HEK293 (cell line): ENCODE data around the gene PEAK3.

Experiments used
- FEZF1 ChIP-seq: fragments of 450-650 bp; formaldehyde crosslinking; IDR thresholded peaks from 2 replicates; pipeline ENCODE4 v1.5.1; 2016; ENCODE audit warnings: missing biosample characterization, missing genetic modification characterization
- GLI4 ChIP-seq: fragments of 450-650 bp; formaldehyde crosslinking; IDR thresholded peaks from 2 replicates; pipeline ENCODE4 v1.5.1; 2016; ENCODE audit warnings: missing biosample characterization, missing genetic modification characterization
- KLF1 ChIP-seq: fragments of 450-650 bp; formaldehyde crosslinking; IDR thresholded peaks from 2 replicates; pipeline ENCODE4 v1.5.1; 2016; ENCODE audit warnings: missing biosample characterization, missing genetic modification characterization
- KLF8 ChIP-seq: fragments of 450-650 bp; formaldehyde crosslinking; IDR thresholded peaks from 2 replicates; pipeline ENCODE4 v1.5.1; 2016; ENCODE audit warnings: missing biosample characterization, missing genetic modification characterization
- PATZ1 ChIP-seq: fragments of 450-650 bp; formaldehyde crosslinking; IDR thresholded peaks from 2 replicates; pipeline ENCODE4 v1.5.1; 2016; ENCODE audit warnings: missing biosample characterization, missing genetic modification characterization
- PRDM4 ChIP-seq: fragments of 450-650 bp; formaldehyde crosslinking; IDR thresholded peaks from 2 replicates; pipeline ENCODE4 v1.5.1; 2017; ENCODE audit warnings: missing biosample characterization, missing genetic modification characterization
- REPIN1 ChIP-seq: fragments of 450-650 bp; formaldehyde crosslinking; IDR thresholded peaks from 2 replicates; pipeline ENCODE4 v1.5.1; 2017; ENCODE audit warnings: missing biosample characterization, missing genetic modification characterization, low read depth
- SCRT2 ChIP-seq: fragments of 450-650 bp; formaldehyde crosslinking; IDR thresholded peaks from 2 replicates; pipeline ENCODE4 v1.5.1; 2016; ENCODE audit warnings: missing biosample characterization, missing genetic modification characterization
- SP7 ChIP-seq: fragments of 450-650 bp; formaldehyde crosslinking; IDR thresholded peaks from 2 replicates; pipeline ENCODE4 v1.5.1; 2016; ENCODE audit warnings: missing biosample characterization, missing genetic modification characterization
- ZBTB11 ChIP-seq: fragments of 450-650 bp; formaldehyde crosslinking; conservative IDR thresholded peaks from 2 replicates; pipeline ENCODE4 v1.5.1; 2016; ENCODE audit warnings: low read depth, missing biosample characterization, missing genetic modification characterization
- ZBTB44 ChIP-seq: fragments of 450-650 bp; IDR thresholded peaks from 2 replicates; pipeline ENCODE4 v1.5.1; 2018; ENCODE audit warnings: missing biosample characterization, mild to moderate bottlenecking, missing genetic modification characterization
- ZNF132 ChIP-seq: fragments of 450-650 bp; formaldehyde crosslinking; IDR thresholded peaks from 2 replicates; pipeline ENCODE4 v1.5.1; 2017; ENCODE audit warnings: missing biosample characterization, missing genetic modification characterization, borderline replicate concordance
- ZNF138 ChIP-seq: fragments of 450-650 bp; formaldehyde crosslinking; IDR thresholded peaks from 2 replicates; pipeline ENCODE4 v1.5.1; 2016; ENCODE audit warnings: missing biosample characterization, missing genetic modification characterization, borderline replicate concordance
- ZNF174 ChIP-seq: fragments of 450-650 bp; formaldehyde crosslinking; IDR thresholded peaks from 2 replicates; pipeline ENCODE4 v1.5.0; 2017; ENCODE audit warnings: missing biosample characterization, mild to moderate bottlenecking, missing genetic modification characterization
- ZNF175 ChIP-seq: fragments of 450-650 bp; formaldehyde crosslinking; IDR thresholded peaks from 2 replicates; pipeline ENCODE4 v1.5.1; 2016; ENCODE audit warnings: missing biosample characterization, missing genetic modification characterization
- ZNF202 ChIP-seq: fragments of 450-650 bp; formaldehyde crosslinking; IDR thresholded peaks from 2 replicates; pipeline ENCODE4 v1.5.1; 2016; ENCODE audit warnings: missing biosample characterization, missing genetic modification characterization, borderline replicate concordance
- ZNF221 ChIP-seq: fragments of 450-650 bp; formaldehyde crosslinking; IDR thresholded peaks from 2 replicates; pipeline ENCODE4 v1.5.1; 2017; ENCODE audit warnings: missing biosample characterization, missing genetic modification characterization, borderline replicate concordance
- ZNF350 ChIP-seq: fragments of 450-650 bp; formaldehyde crosslinking; IDR thresholded peaks from 2 replicates; pipeline ENCODE4 v1.5.0; 2017; ENCODE audit warnings: missing biosample characterization, mild to moderate bottlenecking, missing genetic modification characterization
- ZNF354C ChIP-seq: fragments of 450-650 bp; formaldehyde crosslinking; IDR thresholded peaks from 2 replicates; pipeline ENCODE4 v1.5.1; 2016; ENCODE audit warnings: missing biosample characterization, missing genetic modification characterization, low read depth, borderline replicate concordance
- ZNF426 ChIP-seq: fragments of 450-650 bp; formaldehyde crosslinking; IDR thresholded peaks from 2 replicates; pipeline ENCODE4 v1.5.1; 2017; ENCODE audit warnings: missing biosample characterization, missing genetic modification characterization, mild to moderate bottlenecking, inconsistent platforms, moderate library complexity
- ZNF449 ChIP-seq: fragments of 450-650 bp; formaldehyde crosslinking; IDR thresholded peaks from 2 replicates; pipeline ENCODE4 v1.5.1; 2017; ENCODE audit warnings: missing biosample characterization, mild to moderate bottlenecking, missing genetic modification characterization, moderate library complexity
- ZNF488 ChIP-seq: fragments of 450-650 bp; formaldehyde crosslinking; IDR thresholded peaks from 2 replicates; pipeline ENCODE4 v1.5.1; 2016; ENCODE audit warnings: missing biosample characterization, missing genetic modification characterization
- ZNF560 ChIP-seq: fragments of 450-650 bp; formaldehyde crosslinking; IDR thresholded peaks from 2 replicates; pipeline ENCODE4 v1.5.1; 2017; ENCODE audit warnings: missing biosample characterization, missing genetic modification characterization, borderline replicate concordance
- ZNF629 ChIP-seq: fragments of 450-650 bp; formaldehyde crosslinking; IDR thresholded peaks from 2 replicates; pipeline ENCODE4 v1.5.1; 2017; ENCODE audit warnings: missing biosample characterization, missing genetic modification characterization
- ZNF664 ChIP-seq: fragments of 450-650 bp; formaldehyde crosslinking; IDR thresholded peaks from 2 replicates; pipeline ENCODE4 v1.5.1; 2016; ENCODE audit warnings: missing biosample characterization, missing genetic modification characterization
- ZNF704 ChIP-seq: fragments of 450-650 bp; formaldehyde crosslinking; IDR thresholded peaks from 2 replicates; pipeline ENCODE4 v1.5.1; 2016; ENCODE audit warnings: missing biosample characterization, missing genetic modification characterization
- ZSCAN23 ChIP-seq: fragments of 450-650 bp; formaldehyde crosslinking; IDR thresholded peaks from 2 replicates; pipeline ENCODE4 v1.5.1; 2016; ENCODE audit warnings: missing biosample characterization, missing genetic modification characterization

Gene PEAK3

GRCh38 chr19:2247433-2248101 is 34.4 kb downstream of the PEAK3 start (continued):
- TF ChIP-seq ZBTB44 (tag by site-specific recombination) (no peak), ZNF175 (tag by site-specific recombination) (no peak), ZNF449 (tag by site-specific recombination) (no peak), ZBTB11 (tag by site-specific recombination) (no peak), KLF8 (tag by site-specific recombination) (peak; percentile 67; the same call in 1 of the 2 replicates), ZNF629 (tag by site-specific recombination) (no peak), SP7 (tag by site-specific recombination) (no peak), GLI4 (no peak), ZNF354C (no peak), ZNF221 (tag by site-specific recombination) (no peak), ZNF132 (tag by site-specific recombination) (no peak), ZSCAN23 (tag by site-specific recombination) (no peak), SCRT2 (no peak), ZNF560 (tag by site-specific recombination) (no peak), ZNF174 (no peak), ZNF202 (tag by site-specific recombination) (no peak), ZNF664 (no peak), ZNF488 (tag by site-specific recombination) (no peak), PRDM4 (tag by site-specific recombination) (no peak), KLF1 (tag by site-specific recombination) (peak; percentile 70), ZNF704 (tag by site-specific recombination) (no peak), ZNF350 (tag by site-specific recombination) (no peak), PATZ1 (tag by site-specific recombination) (no peak; the same call in 1 of the 2 replicates), ZNF138 (no peak), REPIN1 (no peak), ZNF426 (tag by site-specific recombination) (no peak), FEZF1 (no peak)
